HG02938 (cell line): ENCODE results near the gene TUBB2B.

Experiments
- ATAC-seq: cut with Tn5 transposase; IDR thresholded peaks from one replicate; pipeline ENCODE4 v1.9.1; 2021; ENCODE audit warnings: mild to moderate bottlenecking, moderate library complexity; ENCODE audit not compliant: unreplicated experiment

The TUBB2B gene

GRCh38 chr6:3235486-3235885, 8.0 kb upstream of the TUBB2B start:
- ATAC-seq = no peak

- no peak for ATAC-seq
Measured at GRCh38 chr6:3233904-3234303, 6.5 kb upstream of the TUBB2B start.

- no peak for ATAC-seq
Measured at GRCh38 chr6:3233321-3233720, 5.9 kb upstream of the TUBB2B start.

- no peak for ATAC-seq
Measured at GRCh38 chr6:3232017-3232945, 4.8 kb upstream of the TUBB2B start.

- no peak for ATAC-seq
Measured at GRCh38 chr6:3231247-3232016, 4.0 kb upstream of the TUBB2B start.

GRCh38 chr6:3230900-3231246, 3.4 kb upstream of the TUBB2B start:
- no peak for ATAC-seq

- ATAC-seq = no peak
Measured at GRCh38 chr6:3230256-3230882, 2.9 kb upstream of the TUBB2B start.

- no peak for ATAC-seq
Measured at GRCh38 chr6:3229566-3230178, 2.2 kb upstream of the TUBB2B start.

GRCh38 chr6:3228771-3229565, 1.5 kb upstream of the TUBB2B start:
- no peak for ATAC-seq

- no peak for ATAC-seq
Measured at GRCh38 chr6:3228046-3228671, 706 bp upstream of the TUBB2B start.

GRCh38 chr6:3226481-3227362, 731 bp downstream of the TUBB2B start:
- ATAC-seq = no peak

- ATAC-seq = no peak
Measured at GRCh38 chr6:3226042-3226441, 1.4 kb downstream of the TUBB2B start.

- ATAC-seq = no peak
Measured at GRCh38 chr6:3222506-3223038, 4.9 kb downstream of the TUBB2B start.

- ATAC-seq = no peak
Measured at GRCh38 chr6:3221578-3221977, 5.9 kb downstream of the TUBB2B start.

- no peak for ATAC-seq
Measured at GRCh38 chr6:3220366-3220765, 7.1 kb downstream of the TUBB2B start.

- ATAC-seq = no peak
Measured at GRCh38 chr6:3218266-3218665, 9.2 kb downstream of the TUBB2B start.

- ATAC-seq = no peak
Measured at GRCh38 chr6:3217286-3217685, 10.2 kb downstream of the TUBB2B start.

GRCh38 chr6:3214898-3215297, 12.6 kb downstream of the TUBB2B start:
- ATAC-seq = no peak

GRCh38 chr6:3213334-3213695, 14.1 kb downstream of the TUBB2B start:
- ATAC-seq = no peak
